CD4-positive, alpha-beta T cell treated with Interleukin-6 at 100 ng/mL for 8 hours (primary cell): Measurements from ENCODE around the gene HTRA2.
A peak's percentile ranks its signal among the peaks of the same experiment; 100 is the strongest.
"Not testable (repeated sequence)": the region's sequence is repeated elsewhere in the genome, so short reads cannot be mapped to it uniquely, and the experiment has no call there.

Experiments
- DNase-seq: peaks from one replicate; pipeline ENCODE4 v3.0.0-alpha.2; 2020; ENCODE audit warnings: mixed read lengths, low spot score

HTRA2 gene

DNA sequence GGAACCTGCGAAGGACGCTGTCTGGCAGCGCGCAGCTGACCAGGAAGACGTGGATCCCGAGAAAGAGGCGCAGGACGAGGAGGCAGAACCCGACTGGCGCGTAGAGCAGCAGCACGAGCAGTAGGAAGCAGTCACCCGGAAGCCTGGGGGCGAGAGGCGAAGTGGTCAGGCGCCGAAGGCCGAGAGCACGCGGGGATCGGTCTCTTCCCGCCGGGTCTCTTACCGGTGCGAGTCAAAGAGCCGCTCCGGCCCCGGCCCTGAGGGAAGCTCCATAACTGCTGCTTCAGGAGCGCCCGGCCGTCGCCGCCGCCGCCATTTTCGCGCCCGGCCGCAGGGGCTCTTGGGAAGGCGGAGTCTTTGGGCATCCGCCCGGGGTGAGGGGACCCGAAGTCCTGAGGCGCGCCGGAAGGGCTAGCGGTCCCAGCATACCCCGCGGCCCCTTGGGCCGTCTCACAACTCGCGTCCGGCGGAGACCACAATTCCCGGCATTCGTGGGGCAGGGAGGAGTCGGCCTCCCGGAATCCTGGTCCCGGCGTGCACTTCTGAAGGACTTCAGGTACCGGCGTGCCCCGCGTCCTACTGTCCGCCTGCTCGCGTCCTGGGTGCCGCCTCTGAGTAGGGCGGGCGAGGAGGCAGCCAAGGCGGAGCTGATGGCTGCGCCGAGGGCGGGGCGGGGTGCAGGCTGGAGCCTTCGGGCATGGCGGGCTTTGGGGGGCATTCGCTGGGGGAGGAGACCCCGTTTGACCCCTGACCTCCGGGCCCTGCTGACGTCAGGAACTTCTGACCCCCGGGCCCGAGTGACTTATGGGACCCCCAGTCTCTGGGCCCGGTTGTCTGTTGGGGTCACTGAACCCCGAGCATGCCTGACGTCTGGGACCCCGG is at the start of gene HTRA2, which contains the start of gene AUP1:
HTRA2 (plus strand) TSS at position 577 of the 882 bp plus-strand sequence; CDS start at position 651, 74 bp downstream.
AUP1 (minus strand) TSS at position 350 of the 882 bp plus-strand sequence; CDS start at position 273, 77 bp downstream.
- peak; percentile 86 for DNase-seq

DNA sequence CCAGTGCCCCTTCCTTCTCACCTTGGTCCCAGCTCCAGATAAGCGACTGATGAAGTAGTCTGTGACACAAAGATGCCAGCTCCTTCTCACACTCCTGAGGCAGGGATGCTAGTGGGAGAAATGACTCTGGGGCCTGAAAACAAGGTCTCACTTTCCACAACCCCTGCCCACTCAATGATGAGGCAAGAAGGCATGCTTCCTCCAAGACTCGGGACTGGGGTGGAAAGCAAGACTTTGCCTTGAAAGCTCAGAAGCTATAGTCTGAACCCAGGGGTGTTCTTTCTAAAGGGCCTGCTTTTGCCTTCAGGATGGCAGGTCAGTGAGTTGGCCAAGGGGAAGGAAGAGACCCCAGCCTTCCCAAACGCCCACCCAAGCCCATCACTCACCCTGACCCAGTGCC is 48.3 kb upstream of the HTRA2 start:
- no peak for DNase-seq

DNA sequence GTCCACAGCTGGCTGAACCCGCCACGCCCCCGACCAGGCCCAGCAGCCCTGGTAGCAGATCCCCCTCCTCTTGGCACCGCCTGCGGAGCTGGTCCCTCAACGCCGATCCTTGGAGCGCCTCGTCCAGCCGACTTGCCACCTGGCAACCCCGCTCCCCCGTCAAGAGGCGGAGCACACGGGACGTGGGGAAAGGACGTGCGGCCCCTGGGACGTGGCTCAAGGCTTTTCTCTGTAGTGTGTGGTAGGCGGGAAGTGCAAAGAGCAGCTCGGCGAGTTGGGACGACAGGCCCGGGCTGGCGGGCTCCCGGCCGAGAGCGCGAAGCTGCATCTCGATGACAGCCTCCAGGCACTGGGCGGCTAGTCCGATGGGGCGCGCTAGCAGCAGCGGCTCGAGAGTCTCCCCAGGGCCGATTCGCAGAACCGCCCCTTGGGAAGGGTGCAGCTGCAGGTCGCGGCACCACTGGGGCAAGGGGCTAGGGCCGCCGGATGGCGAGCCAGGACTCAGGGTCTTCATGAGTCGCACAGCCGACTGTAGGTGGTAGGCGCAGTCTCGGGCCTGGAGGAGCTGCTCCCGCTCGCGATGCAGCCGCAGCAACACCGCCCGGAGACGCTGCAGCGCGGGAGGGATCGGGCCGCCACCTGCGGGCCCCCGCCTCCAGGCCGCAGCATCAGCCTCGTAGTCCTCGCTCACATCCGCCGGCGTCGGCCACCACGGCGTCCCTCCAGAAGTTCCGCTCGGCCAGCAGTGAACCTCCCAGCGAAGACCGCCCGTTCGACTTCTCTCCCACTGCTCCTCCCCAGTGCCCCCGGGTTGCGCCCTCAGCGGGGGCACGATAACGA is 47.6 kb upstream of the HTRA2 start:
- DNase-seq: peak; percentile 39

DNA sequence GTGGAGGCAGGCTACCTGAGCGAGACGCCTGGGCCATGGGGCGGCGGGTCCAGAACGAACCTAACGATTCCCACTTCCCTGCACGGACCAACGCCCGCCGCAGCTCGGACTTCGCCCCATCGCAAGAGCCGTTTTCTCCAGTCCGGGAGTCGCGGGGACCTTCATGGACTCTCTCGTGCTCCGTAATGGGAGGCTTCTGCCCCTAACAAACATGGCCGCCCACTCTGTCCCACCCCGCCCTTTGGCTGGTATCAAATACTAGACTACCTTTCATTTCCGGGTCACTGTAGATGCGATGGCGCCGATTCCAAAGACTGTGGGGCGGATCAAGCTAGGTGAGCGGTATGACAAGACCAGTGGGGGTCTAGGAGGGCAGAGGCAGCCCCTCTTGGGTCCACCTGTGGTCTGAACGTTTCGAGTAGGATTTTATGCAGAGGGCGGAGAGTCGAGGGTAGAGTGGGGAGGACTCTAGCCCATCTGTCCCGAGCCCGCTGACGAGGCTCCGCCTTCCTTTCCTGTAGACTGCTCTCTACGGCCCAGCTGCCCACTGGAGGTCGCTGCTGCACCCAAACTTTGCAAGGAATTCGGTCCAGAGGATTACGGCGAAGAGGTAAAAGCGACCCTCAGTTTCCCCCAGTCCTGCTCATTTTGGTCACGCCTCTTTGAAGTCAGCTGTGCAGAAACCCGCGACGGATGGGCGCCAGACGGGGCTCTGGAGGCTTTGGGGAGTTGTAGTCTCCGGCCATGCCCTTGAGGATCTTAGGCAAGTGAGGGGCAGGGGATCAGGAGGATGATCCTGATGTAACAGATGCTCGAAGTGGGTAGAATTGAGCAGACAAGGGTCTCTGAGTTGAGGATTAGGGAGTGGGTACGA is 46.7 kb upstream of the HTRA2 start, which contains the start of the genes CCDC142 and TTC31:
CCDC142 (minus strand) TSS at position 198 of the 874 bp plus-strand sequence; CDS start at position 37, 161 bp downstream.
TTC31 (plus strand) TSS at position 281 of the 874 bp plus-strand sequence; CDS start at position 296, 15 bp downstream.
- peak; percentile 93 for DNase-seq

DNA sequence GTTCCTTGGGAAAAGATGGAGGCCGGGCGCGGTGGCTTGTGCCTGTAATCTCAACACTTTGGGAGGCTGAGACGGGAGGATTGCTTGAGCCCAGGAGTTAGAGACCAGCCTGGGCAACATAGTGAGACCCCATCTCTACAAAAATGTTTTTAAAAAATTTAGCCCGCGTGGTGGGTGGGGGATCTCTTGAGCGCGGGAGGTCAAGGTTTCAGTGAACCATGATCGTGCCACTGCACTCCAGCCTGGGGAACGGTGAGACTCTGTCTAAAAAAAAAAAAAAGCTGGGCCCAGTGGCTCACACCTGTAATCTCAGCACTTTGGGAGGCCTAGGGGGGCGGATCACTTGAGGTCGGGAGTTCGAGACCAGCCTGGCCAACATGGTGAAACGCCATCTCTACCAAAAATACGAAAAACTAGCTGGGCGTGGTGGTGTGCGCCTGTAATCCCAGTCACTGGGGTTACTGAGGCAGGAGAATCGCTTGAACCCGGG is 46.0 kb upstream of the HTRA2 start:
- not testable (repeated sequence) for DNase-seq

DNA sequence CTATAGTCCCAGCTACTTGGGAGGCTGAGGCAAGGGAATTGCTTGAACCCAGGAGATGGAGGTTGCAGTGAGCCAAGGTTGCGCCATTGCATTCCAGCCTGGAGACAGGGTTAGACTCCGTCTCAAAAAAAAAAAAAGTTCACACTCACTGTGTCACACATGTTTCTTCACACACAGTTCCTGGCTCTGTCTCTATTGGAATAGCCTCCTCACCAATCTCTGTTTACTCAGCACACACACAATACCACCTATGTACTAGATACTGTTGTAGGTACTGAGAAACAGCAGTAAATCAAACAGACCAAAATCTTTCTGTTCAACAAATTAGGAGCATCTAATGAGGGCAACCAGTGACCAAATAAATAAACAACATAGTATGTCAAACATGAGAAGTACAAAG is 43.6 kb upstream of the HTRA2 start:
- DNase-seq: no peak

DNA sequence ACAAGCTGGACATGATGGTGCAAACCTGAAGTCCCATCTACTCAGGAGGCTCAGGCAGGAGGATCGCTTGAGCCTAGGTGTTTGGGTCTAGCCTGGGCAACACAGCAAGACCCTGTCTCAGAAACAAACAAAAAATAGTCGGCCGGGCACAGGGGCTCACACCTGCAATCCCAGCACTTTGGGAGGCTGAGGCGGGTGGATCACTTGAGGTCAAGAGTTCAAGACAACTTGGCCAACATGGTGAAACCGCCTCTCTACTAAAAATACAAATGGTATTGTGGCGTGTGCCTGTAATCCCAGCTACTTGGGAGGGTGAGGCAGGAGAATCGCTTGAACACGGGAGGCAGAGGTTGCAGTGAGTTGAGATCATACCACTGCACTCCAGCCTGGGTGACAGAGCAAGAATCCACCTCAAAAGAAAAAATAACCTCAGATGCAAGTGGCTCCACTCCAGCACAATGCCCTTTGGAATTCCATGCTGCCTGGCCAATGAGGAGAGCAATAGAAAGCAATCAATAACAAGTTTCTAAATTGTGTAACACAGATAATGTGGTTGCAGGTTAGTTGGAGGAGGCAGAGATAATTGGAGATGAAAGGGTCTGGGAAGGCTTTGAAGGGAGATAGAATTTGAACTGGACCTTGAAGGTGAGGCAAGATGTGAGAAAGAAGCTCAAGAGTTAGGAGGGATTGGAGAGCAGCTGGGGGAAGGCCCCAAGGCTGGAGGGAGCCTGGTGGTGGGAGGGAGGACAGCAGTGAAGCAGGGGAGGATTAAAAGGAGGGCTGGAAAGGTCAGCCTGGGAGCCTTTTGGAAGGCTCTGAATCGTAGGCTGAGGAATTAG is 40.9 kb upstream of the HTRA2 start:
- DNase-seq: no peak

DNA sequence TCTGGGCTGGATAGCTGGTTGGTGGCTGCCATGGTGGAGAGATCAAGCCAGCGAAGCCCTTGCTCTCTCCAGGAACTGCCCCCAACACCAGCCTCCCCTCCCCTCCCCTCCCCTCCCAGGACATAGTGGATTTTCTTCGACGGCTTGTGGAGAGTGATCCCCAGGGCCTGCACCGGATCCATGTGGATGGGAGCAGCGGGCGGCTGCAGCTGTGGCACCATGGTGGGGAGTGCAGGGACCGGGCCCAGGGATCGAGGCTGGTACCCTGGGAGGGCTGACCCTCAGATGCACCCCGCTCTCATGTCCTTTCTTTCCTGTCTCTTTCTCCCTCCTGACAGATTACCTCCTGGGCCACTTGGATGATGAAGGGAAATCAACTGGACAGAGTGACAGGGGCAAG is 39.8 kb upstream of the HTRA2 start:
- no peak for DNase-seq

DNA sequence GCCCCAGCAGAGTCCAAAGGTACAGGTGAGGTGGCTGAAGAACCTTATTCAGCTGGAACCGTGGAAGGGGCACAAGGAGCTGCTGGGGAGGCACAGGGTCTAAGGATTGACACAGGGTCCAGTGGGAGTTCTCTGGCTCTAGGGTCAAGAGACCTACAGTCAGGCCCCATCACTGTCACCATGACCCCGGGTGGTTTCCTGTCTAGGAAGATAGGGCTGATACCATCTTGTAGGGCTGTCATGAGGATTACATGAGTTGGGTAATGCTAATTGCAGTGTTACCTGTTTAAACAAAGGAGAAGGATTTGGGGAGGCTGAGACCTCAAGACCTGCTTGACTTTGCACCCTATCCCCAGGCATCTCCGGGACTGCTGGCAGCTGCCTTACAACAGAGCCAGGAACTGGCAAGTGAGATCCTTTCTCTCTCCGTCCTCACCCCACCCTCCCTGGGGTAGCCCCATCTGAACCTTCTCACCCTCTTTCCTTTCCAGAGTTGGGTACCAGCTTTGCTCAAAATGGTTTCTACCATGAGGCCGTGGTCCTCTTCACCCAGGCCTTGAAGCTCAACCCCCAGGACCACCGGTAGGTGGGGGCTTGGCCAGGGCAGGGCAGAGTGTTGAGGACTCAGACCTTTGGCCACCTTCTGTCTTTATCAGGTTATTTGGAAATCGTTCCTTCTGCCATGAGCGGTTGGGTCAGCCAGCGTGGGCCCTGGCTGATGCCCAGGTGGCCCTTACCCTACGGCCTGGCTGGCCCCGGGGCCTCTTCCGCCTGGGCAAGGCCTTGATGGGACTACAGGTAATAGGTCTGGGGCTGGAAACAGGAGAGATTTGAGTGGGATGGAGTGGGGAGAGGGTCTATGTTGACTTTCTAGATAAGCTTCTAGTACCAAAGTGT is 37.8 kb upstream of the HTRA2 start:
- no peak for DNase-seq

DNA sequence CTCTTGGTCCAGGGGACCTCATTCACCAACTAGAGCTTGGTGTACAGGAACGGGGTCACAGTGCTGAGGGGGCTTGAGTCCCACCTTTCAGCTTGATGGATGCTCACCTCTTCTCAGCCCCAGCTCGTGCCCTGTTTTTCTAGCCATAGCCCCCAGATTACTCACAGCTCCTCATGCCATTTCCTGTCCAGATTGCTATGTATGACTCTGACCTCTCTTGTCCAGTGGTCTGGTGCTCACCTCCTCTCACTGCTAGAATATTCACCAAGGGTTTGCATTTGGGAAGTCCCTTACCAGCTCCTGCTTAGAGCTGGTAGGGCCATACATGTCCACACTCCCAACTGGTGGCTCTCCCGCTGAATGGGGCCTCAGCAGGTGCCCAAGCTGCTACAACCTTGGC is 36.2 kb upstream of the HTRA2 start:
- no peak for DNase-seq

DNA sequence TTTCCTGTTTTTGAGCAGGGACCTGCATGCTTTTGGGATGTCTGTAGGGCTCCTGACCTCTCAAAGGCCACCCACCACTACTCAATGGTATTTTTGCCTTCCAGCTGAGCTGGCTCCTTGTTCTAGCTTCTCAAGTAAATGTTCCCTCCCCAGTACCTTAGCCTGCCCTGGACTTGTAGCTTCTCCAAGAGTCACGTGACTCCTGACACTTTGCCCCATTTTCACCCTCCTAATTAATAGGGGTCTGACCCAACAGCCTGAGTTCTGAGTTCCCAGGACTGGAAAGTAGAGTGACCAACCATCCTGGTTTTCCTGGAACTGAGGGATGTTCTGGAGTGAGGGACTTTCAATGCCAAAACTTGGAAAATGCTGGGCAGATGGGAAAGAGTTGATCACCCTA is 34.3 kb upstream of the HTRA2 start:
- DNase-seq: no peak

DNA sequence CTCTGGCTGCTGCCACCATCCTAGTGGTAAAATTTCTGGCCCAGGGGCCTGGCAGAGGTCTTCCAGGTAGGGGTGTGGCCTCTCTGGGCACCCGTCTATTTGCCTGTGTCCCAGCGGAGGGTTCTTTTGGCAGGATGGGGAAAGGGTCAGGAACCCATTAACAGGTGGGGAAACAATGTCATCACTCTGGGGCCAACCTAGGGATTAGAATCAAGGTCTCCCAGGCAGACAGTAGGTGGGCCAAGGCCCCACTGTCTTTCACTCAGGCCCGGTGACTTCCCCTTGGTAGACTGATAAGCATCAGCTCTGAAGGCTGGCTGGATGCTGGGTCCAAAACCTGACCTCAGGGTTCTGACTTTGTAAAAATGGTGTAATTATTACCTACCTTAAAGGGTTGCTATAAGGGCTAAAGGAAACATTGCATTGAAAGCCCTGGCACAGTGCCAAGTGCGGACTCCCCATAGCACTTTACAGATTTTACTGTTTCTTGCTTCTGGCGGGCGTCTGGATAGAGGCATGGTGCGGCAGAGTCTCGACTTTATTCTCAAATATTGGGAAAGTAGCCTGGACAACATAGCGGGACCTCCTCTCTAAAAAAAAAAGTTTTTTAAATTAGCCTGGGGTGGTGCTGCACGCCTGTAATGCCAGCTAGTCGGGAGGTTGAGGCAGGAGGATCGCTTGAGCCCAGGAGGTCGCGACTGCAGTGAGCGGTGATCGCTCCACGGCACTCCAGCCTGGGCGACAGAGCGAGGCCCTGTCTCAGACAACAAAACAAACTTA is 32.5 kb upstream of the HTRA2 start:
- no peak for DNase-seq

DNA sequence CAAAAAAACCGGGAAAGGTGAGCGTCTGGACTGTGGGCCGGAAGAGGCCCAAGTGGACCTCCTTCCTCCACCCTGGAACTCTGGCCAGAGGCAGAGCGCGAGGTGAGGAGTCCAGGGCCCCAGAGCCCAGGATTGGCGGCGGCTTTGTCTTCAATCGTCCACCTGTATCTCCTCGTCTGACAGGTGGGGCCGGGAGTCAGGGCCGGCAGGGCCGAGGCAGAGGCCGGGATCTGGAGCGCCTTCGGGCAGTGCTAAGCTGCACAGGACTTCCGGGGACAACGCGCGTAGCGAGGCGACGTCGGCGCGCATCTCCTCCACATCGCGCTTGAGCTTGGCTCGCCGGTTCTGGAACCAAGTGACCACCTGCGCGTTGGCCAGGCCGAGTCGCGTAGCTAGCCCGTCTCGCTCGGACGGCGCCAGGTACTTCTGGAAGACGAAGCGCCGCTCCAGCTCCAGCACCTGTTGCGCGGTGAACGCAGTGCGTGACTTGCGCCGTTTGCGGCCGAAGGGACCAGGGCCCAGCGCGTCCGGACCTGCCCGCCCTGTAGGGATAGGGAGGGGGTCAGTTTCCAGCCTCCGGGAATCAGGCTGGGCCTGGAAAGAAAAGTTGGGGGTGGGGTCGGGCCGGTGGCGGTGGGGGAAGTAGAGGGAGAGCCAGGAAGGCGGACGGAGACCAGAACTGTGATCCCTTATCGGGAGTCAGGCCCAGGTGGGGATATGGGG is 31.8 kb upstream of the HTRA2 start:
- no peak for DNase-seq

DNA sequence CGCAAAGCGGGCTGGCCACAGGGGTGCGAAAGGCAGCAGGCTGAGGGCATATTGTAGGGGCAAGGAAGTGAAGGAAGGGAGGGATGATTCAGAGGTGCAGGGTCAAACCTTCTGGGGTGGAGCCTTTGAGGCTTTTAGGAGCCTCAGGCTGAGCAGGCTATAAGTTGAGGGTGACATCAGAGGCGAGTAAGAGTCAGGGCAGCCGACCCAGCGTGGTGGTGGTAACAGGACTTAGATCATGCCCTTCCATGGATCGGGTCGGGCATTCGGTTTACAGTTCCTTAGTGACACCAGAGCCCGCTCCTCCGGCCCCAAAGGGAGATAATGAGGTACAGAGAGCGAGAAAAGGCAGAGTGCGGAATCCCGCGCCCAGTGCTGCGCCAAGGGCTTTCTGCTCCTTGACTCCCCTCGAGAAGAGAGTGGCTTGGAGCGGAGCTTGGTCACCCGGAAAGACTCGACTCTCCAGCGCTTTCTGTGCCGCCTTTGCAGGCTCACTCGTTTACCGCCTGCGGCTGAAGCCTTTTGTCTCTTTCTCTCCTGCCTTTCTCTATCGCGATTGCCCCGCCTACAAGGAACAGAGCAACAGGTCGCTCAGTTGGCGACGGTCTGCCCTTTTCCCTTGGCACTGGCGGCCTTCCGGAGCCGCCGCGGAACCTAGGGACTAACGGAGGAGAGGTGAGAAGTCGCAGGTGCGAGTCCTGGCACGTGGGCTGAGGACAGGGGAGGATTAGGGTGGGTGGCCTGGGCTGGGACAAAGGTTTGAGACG is 31.1 kb upstream of the HTRA2 start:
- no peak for DNase-seq

DNA sequence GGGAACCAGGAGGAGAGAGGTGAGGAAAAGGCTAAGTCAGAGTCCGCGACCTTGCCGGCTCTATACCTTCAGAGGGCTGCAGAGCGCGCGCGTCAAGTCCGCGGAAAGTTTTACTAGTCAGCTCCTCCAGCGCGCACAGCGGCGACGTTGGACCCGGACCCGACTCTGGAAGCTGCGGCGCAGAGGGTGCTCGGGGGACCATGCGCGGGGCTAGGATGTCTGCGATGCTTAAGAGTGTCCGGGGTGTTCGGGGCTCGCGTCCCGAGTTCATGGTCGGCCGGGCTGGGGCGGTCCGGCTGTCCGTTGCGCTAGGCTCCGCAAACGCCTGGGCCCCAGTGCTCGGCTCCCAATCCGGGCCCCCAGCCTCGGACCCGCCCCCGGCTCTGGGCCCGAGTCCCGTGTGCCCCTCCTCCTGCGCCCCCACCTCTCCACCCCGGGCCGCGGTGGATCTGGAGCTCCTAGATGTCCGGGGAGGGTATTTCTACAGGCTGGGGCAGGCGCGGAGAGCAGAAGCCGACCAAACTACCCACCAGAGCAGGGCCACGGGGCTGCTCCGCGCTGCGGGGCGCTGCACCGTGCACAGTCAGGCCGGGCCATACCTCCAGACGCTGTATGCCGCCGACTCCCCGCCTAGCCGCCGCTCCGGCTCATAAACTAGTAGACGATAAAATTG is 30.3 kb upstream of the HTRA2 start, which contains the start of gene LBX2:
LBX2 (minus strand) TSS at position 337 of the 673 bp plus-strand sequence; CDS start at position 271, 66 bp downstream.
- DNase-seq: no peak

DNA sequence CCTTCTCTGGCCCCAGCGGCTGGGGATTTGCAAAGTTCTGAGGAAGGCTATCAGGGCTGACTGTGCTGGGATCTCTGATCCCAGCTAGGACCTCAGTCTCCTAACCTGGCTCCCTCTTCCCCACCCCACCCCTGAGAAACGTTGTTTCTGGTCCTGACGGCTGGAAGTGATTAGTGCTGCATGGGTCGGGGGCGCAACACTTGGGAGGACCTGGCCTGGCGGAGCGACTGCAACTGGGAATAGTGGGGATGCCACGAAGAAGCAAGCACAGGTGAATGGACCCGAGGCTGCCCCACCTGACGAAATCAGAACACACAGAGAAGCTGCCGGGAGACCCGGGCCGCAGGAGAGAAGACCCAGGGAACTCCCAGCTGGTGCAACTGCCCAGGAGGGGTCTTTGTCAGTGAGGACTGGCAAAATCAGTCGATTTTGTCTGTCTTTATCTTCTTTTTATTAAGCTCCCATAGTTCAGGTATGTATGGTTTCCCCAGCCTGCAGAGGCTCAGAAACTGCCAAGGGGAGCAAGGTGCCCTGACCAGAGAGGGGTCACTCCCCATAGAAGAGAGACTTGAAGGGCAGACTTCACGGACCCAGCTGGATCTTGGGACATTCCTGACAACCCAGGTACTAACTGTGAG is 29.7 kb upstream of the HTRA2 start:
- no peak for DNase-seq
